Right lobe of liver (tissue), 4 donors: ENCODE data around the gene C10orf67.
"Not testable (repeated sequence)": the region's sequence is repeated elsewhere in the genome, so short reads cannot be mapped to it uniquely, and the experiment has no call there.

ENCODE experiments used
- CTCF ChIP-seq, 4 donors: fragments of 200-600 bp in 3 of 4; fragments of 450-650 bp in 1 of 4; IDR thresholded peaks; one replicate each; pipeline versions ENCODE4 v1.5.1 to v1.8.0; 2016 to 2022; ENCODE audit warnings: antibody characterized with exemption in 4 of 4, mild to moderate bottlenecking in 2 of 4
- POLR2A ChIP-seq: fragments of 450-650 bp; IDR thresholded peaks from one replicate; pipeline ENCODE4 v1.6.1; 2017; ENCODE audit warnings: antibody characterized with exemption, mild to moderate bottlenecking
- donor health status: DM: no; HTN: no; CAD: no.
- donor health status: DM: no; HTN: no; CAD: no.
- donor health status: DM: no; HTN: yes; CAD: no.

- TF ChIP-seq CTCF (IDR thresholded peaks at IDR 0.05); POLR2A: not testable (repeated sequence)
Measured at GRCh38 chr10:23387516-23387915, 42.9 kb upstream of the C10orf67 start.
